Measurements from ENCODE around the gene MRPL55.

MRPL55 gene

GRCh38 chr1:228148196-228148861 lies 39.2 kb upstream of the MRPL55 start:
- in situ Hi-C loops (cut with MboI; ENCODE audit: low sequenced_read_pairs), result no loop called here

GRCh38 chr1:228147768-228148167 lies 38.7 kb upstream of the MRPL55 start:
- in situ Hi-C loops (cut with MboI; ENCODE audit: low sequenced_read_pairs), result no loop called here

GRCh38 chr1:228147151-228147693 lies 38.1 kb upstream of the MRPL55 start:
- in situ Hi-C loops (cut with MboI; ENCODE audit: low sequenced_read_pairs), result no loop called here

- in situ Hi-C loops (cut with MboI; ENCODE audit: low sequenced_read_pairs), result no loop called here
Measured at GRCh38 chr1:228146417-228147150, 37.5 kb upstream of the MRPL55 start.

- in situ Hi-C loops (cut with MboI; ENCODE audit: low sequenced_read_pairs), result no loop called here
Measured at GRCh38 chr1:228145463-228146416, 36.6 kb upstream of the MRPL55 start.

- in situ Hi-C loops (cut with MboI; ENCODE audit: low sequenced_read_pairs), result no loop called here
Measured at GRCh38 chr1:228144993-228145343, 35.9 kb upstream of the MRPL55 start.

- in situ Hi-C loops (cut with MboI; ENCODE audit: low sequenced_read_pairs), result no loop called here
Measured at GRCh38 chr1:228144193-228144992, 35.3 kb upstream of the MRPL55 start.

GRCh38 chr1:228143480-228144192 lies 34.5 kb upstream of the MRPL55 start:
- in situ Hi-C loops (cut with MboI; ENCODE audit: low sequenced_read_pairs), result no loop called here

GRCh38 chr1:228142701-228143136 lies 33.6 kb upstream of the MRPL55 start:
- in situ Hi-C loops (cut with MboI; ENCODE audit: low sequenced_read_pairs), result no loop called here

GRCh38 chr1:228142155-228142691 lies 33.1 kb upstream of the MRPL55 start:
- in situ Hi-C loops (cut with MboI; ENCODE audit: low sequenced_read_pairs), result no loop called here

- in situ Hi-C loops (cut with MboI; ENCODE audit: low sequenced_read_pairs), result no loop called here
Measured at GRCh38 chr1:228141226-228142044, 32.3 kb upstream of the MRPL55 start.

GRCh38 chr1:228140724-228141225 lies 31.7 kb upstream of the MRPL55 start:
- in situ Hi-C loops (cut with MboI; ENCODE audit: low sequenced_read_pairs), result no loop called here

- in situ Hi-C loops (cut with MboI; ENCODE audit: low sequenced_read_pairs), result no loop called here
Measured at GRCh38 chr1:228139931-228140723, 31.0 kb upstream of the MRPL55 start, which contains the start of gene GUK1. Gene GUK1 (plus strand): TSS chr1:228140279. CDS start chr1:228140303, 24 bp downstream.

GRCh38 chr1:228139406-228139930 lies 30.4 kb upstream of the MRPL55 start:
- in situ Hi-C loops (cut with MboI; ENCODE audit: low sequenced_read_pairs), result no loop called here

GRCh38 chr1:228136901-228137300 lies 27.8 kb upstream of the MRPL55 start:
- in situ Hi-C loops (cut with MboI; ENCODE audit: low sequenced_read_pairs), result no loop called here

- in situ Hi-C loops (cut with MboI; ENCODE audit: low sequenced_read_pairs), result no loop called here
Measured at GRCh38 chr1:228134591-228134990, 25.5 kb upstream of the MRPL55 start.

- in situ Hi-C loops (cut with MboI; ENCODE audit: low sequenced_read_pairs), result no loop called here
Measured at GRCh38 chr1:228131766-228132165, 22.7 kb upstream of the MRPL55 start.
